GM04503 (cell line): ENCODE measurements around the gene TGIF1.
"Not testable (repeated sequence)": the region's sequence is repeated elsewhere in the genome, so short reads cannot be mapped to it uniquely, and the experiment has no call there.

Experiments used
- DNase-seq: peaks from one replicate; pipeline ENCODE4 v3.0.0-alpha.2; 2012; ENCODE audit warnings: low read depth

TGIF1 gene

DNA sequence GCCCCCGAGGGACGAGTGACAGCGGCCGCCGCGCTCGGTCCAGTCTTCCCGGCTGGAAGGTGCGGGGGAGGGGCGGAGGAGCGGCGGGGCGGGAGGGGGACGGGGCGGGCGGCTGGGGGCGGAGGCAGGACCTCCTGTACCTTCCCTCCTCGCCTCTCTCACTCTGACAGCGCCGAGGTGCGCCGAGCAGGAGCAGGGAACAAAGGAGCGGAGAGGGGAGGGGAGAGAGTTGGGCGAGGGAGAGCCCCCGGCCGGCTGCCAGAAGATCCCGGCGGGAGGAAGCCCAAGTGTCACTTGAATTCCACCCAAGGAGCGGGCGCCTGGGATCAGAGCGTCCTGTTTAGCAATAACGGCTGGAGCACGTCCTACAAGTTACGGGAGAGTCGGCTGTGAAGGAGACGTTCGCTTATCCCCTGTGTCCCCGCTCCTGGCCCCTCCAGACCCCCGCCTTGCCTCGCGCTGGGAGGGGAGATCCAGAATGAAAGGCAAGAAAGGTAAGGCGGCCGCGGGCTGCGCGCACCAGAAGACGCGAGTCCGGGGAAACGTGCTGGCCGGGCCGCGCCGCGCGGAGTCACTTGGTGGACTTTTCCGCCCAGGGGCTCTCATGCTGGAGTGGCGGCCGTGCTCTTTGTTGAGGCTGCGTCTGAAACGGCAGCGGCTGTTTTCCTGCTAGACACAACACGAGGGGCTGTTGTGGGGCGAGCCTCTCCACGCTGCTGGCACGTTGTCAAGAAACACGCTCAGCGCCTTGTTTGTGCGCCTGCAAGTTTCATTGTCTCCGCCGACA, at the start of gene TGIF1:
Gene TGIF1, plus strand, starts transcription at position 161 of the 787 bp plus-strand sequence. Its CDS starts 318 bp downstream, at position 479.
- DNase-seq = no peak

DNA sequence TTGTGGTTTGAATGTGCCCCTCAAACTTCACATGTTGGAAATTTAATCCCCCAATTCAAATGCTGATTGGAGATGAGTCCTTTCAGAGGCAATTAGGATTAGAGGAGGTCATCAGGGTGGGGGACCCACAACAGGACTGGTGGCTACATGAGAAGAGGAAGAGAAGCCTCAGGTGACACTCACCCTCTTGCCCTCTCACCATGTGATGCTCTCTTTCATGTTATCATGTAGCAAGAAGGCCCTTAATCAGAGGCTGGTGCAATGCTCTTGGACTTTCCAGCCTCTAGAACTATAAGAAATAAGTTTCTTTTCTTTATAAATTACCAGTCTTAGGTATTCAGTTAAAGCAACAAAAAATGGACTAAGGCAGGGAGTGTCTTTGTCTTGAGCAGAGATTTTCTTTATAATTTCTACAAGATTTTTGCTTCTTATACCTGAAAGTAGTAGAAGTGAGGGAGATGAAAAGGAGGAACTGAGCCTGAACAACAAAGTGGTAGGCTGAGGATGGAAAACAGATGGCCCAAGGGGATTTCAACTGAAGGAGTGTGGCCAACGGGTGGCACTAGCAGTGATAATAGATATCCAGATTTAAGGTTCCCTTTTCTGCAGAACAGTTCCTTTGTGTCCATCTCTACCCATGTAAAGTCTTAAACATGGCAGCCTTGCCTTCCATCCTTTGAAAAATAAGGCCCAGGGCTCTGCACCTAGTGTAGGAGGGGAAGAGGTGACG, 49.2 kb upstream of the TGIF1 start:
- DNase-seq = no peak

DNA sequence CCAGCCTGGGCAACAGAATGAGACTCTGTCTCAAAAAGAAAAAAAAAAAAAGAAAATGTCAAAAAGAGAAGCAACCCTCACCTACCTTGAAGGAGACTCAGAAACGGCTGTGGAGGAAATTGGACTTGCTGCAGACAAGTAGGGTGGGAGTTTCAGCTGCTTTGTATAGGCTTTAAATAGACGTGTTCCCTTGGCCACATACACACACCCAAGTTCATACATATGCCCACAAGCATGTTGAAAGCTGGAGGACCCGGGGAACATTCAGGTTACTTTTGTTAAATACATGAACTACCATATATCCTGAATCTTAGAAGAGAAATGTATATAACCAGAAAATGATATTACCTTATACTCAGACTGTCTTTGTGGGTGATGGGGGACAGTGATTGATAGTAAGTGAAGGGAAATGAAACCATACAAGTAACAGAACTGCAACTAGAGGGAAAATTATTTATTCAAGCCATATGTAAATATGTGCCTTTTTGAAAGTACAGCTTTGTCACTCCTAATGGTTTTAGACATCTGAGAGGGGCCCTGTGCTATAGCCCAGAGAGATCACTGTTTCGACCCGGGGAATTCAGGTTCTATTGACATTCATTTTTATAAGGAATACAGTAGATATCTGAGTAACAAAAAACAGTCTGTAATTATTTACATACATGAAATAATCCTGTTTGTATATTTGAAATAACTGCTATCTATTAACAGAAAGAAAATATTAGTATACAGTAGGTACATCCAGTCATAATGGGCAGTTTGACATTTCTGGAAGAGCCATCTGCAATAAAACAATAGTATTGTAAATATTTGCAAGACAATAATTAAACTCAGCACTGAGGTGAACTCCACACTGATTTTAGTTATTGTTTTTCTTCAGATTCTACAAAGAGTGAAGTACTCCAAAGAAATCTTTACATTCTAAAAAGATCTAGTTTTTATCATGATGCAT, 48.0 kb upstream of the TGIF1 start:
- DNase-seq = no peak

DNA sequence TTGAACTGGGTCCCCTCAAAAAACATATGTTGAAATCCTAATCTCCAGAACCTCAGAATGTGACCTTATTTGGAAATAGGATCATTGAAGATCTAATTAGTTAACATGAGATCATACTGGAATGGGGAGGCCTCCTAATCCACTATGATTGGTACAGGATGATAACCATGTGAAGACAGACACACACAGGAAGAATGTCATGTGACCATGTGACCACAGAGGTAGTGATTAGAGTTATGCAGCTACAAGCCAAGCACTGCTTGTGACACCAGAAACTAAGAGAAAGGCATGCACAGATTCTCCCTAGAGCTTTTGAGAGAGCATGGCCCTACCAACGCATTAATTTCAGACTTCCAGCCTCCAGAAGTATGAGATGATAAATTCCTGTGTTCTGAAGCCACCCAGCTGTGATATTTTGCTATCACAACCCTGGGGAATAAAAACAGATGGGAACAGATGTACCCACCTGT, 47.0 kb upstream of the TGIF1 start:
- DNase-seq = peak; percentile 4

DNA sequence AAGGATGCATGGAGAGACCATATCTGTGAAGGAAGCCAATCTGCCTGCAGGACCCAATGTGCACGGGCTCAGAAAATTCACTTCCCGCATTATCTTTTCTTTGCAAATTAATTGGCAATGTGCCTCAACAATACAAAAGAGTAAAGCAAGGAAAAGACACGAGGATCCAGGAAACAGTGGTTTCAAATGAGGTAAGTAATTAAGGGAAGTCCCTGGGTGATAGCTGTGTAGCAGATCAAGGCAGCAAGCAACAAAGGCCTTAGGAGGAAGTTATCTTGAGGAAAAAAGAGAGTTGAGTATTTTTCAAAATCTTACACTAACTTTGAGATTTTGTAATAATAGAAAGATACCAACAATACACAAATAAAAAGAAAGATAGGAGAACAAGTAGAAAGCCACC, 44.3 kb upstream of the TGIF1 start:
- DNase-seq = no peak

DNA sequence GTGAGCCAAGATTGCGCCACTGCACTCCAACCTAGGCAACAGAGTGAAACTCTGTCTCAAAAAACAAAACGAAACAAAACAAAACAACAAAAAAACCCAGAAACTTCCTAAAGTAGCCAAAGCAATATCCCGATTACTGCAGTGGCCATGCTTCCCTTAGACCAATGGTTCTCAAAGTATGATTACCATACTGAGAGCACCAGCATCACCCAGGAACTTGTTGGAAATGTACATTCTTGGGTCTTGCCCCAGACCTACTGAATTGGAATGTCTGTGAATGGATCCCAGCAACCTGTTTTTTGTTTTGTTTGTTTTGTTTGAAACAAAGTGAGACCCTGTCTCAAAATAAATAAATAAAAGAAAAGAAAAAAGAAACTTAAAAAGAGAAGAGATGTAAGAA, 41.9 kb upstream of the TGIF1 start:
- DNase-seq = no peak

DNA sequence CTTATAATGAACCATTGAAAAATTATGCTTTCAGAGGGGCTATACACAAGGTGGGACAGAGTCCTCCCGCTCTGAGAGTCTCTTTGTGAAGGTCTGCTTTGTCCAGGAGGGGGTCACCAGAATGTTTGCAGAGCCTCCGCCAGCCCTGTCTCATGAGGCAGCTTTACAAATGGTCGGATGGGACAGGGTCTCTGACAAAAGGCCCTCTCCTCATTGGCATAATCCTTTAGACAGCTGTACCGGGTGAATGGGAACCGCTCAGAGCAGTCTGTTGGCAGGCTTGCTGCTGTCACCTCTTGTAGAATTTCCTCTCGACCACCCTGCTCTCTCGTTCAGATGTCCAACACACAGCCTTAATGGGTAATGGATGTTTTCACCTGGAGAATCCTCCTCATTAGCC, 40.2 kb upstream of the TGIF1 start:
- DNase-seq = no peak

DNA sequence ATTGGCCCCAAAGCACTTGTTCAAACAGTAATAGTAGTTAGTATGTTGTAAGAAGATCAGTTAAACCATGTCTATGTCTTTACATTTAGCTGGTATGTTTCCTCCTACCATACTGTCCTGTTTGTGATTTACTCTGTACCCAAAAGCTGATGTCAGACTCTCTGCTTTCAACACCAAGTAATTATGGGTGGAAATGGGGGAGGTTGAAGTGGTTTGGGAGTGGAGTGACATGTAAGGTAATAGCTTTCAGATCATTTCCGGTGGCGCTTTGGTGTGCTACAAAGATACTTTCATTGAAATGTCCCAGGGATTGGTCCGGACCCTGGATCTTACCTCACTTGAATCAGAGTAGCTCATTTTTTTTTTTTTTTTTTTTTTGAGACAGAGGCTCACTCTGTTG, 39.7 kb upstream of the TGIF1 start:
- no peak for DNase-seq

DNA sequence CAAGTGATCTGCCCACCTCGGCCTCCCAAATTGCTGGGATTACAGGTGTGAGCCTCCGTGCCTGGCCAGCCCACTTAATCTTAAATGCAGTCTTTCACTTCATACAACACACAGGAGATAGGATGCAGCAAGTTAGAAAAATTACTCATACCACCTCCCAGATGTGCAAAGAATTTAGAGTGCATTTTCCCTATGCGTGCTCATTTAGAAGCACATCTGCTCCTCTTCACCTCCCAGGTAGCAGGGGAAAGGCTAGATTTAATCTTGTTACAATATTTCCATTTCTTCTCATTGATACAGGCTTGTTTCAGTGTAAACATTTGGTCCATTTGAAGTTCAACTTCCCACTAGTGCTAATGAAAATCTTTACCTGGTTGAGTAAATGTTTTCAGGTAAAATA, 39.1 kb upstream of the TGIF1 start:
- DNase-seq = not testable (repeated sequence)

DNA sequence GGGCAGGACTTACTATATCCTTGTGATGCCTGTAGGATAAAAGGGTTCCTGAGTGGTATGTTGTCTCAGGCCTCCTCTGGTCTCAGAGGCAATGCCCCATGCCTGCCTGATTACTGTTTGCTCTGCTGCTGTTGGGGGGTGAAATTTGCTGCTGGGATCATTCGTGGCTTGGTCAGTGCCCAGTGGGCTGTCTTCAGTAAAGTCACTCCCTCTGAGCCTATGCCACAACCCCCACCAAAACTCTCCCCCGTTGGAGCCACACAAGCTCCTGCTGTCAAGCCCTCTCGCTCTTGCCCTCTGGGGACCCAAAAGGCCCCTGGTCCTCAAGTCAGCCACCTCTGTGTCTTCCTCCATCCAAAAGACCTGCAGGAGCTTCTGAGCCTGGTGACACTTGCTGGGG, 38.6 kb upstream of the TGIF1 start:
- no peak for DNase-seq

DNA sequence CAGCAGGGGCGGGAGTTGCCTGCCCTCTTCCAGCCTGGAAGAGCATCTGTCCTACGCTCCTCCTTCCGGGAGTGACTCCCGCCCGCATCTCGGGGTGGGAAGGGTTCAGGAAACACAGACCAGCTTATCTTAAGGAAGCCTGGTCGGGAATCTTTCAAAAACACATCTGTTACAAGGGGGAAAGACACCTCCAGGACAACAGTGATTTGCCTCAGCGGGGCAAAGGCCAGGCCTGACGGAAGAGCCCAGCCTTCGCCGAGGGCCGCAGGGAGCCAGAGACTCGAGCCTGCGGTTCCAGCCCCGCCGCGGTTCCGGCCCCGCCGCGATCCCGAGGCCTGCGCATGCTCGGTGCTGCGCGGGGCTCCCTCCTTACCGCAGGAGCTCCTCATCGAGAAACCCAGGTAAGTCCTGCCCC, 38.1 kb upstream of the TGIF1 start:
- no peak for DNase-seq

DNA sequence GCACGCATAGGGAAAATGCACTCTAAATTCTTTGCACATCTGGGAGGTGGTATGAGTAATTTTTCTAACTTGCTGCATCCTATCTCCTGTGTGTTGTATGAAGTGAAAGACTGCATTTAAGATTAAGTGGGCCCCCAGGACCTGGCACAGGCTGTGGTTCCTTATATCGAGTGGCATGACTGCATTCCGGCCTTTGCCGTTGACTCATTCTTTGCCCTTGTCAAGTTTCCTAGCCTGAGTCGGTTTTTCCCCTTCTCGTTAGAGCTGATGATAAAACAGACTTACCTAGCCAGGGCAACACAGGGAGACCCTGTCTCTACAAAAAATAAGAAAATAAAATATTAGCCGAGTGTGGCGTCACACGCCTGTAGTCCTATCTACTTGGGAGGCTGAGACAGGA, 37.4 kb upstream of the TGIF1 start:
- DNase-seq = not testable (repeated sequence)

DNA sequence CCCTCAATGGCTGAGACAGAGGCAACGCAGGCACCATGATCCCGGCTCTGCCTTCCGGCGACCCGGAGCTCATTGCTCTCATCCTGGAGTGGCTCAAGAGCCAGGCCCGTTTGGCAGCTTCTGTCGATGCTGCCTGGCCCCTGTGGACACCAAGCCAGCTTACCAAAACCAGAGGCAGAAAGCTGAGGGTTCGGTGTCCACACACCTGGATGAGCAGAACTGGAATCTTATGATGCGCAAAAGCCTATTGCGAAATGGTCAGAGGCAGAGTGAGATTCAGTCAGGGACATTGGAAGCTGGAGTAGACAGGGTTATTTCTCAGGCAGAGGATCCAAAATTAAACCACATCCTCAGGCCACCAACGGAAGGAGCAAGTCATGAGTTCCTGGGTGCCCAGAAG, 34.9 kb upstream of the TGIF1 start:
- DNase-seq = no peak

DNA sequence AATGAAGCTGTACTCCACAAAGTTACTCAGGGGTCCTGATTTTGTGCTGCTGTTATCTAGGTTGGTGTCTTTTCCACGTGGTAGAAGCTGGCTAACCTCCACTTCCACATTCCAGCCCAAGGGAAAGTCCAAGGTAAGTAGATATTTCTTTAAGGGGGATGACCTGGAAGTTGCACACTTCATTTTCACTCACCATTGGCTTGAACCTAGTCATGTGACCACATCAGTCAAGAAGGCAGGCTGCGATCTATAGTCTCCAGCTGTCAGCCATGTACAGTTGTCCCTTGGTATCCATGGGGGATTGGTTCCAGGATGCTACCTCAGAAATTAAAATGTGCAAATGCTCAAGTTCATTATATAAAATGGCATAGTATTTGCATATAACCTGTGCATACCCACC, 31.9 kb upstream of the TGIF1 start:
- no peak for DNase-seq

DNA sequence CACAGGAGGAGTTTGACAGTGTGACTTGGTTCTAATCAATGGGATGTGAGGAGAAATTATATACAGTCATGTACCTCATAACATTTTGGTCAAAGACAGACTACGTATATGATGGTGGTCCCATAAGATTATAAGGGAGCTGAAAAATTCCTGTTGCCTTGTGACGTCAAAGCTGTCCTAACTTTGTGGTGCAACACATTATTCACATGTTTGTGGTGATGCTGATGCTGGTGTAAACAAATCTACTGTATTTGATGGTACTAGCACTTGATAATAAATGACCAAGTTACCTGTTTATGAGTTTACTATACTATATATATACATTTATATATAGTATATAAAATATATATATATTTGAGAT, 29.1 kb upstream of the TGIF1 start:
- no peak for DNase-seq

DNA sequence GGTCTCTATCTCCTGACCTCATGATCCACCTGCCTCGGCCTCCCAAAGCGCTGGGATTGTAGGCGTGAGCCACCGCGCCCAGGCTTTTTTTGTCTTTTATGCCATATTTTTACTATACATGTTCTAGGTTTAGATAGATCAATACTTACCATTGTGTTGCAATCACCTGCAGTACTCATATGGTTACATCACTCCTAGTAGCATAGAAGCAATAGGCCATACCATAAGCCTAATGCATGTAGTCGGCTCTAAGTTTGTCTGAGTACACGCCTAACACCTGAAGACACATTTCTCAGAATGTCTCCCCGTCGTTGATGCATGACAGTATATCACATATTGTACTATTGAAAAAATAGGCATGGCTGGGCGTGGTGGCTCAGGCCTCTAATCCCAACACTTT, 27.1 kb upstream of the TGIF1 start:
- no peak for DNase-seq

DNA sequence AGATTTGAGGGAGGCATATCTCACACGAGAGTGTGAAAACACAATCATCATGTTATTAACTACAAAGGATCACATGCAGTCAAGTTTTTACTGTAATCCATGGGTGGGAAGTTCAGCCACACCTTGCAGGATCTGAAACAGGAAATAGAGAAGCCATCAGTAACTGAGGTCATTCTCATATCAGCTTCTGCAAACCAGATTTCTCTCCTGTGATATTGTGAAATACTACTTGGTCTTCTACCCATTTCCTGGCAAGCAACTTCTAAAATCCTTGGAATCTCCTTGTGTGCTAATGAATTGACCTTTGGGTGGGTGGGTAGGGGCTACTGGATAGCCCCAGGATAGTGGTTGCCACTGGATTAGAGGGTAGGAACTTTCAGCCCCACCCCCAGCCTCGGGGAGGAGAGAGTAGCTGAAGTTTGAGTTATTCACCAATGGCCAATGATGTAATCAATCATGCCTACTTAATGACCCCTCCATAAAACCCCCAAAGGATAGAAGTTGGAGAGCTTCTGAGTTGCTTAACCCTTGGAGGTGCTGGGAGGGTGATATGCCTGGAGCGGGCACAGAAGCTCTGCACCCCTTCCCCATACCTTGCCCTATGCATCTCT, 25.6 kb upstream of the TGIF1 start:
- no peak for DNase-seq

DNA sequence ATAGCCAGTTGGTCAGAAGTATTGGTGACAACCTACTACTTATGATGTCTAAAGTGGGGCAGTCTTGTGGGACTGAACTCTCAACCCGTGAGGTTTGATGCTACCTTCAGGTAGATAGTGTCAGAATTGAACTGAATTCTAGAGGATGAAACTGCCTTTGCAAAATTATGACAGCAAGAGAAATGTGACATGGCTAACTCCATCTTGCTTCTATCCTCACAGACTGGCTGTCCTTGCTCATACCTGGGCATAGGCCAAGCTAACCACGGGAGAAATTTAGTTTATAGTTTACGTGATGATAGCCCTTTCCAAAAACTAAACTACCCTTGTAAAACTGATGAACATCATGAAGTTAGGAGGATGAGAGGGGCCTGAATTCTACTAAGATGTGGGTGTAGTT, 24.9 kb upstream of the TGIF1 start:
- no peak for DNase-seq

DNA sequence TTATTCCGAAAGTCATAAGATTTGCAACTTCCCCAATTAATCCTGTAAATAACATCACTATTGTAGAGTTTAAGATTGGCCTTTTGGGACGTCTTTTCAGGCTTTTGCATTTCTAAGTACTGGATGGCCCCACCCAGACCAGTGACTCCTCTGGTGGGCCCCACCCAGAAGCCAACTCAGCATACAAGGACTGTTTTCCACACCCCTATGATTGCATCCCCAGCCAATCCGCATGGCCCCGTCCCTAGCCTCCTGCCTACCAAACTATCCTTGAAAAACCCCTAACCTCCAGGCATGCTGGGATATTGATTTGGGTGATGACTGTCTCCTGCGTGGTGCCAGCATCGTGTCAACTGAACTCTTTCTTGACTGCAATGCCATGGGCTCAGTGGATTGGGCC, 24.5 kb upstream of the TGIF1 start:
- DNase-seq = no peak

DNA sequence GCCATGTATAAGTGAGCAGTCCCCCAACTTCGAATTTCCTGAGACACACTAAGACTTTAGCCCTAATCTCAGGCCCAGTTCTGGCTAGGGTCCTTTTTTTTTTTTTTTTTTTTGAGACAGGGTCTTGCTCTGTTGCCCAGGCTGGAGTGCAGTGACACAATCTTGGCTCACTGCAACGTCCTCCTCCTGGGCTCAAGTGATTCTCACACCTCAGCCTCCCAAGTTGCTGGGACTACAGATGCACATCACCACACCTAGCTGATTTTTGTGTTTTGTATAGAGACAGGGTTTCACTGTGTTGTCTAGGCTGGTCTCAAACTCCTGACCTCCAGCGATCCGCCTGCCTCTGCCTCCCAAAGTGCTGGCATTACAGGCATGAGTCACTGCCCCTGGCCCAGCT, 23.9 kb upstream of the TGIF1 start:
- DNase-seq = no peak

DNA sequence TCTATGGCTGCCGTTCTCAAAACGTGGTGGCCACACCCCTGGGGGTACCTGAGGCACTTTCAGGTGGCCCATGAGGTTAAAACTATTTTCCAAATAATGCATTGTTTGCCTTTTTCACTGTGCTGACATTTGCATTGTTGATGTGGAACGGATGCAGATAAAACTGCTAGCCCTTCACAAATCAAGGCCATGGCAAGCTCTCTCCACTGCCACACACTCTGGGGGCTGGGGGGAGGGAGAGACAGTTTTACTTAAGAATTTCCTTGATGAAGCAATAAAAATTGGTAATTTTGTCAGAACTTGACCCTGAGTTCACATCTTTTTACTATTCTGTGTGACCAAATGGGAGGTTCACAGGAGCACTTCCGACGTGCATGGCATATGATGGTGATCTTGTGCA, 22.0 kb upstream of the TGIF1 start:
- no peak for DNase-seq

DNA sequence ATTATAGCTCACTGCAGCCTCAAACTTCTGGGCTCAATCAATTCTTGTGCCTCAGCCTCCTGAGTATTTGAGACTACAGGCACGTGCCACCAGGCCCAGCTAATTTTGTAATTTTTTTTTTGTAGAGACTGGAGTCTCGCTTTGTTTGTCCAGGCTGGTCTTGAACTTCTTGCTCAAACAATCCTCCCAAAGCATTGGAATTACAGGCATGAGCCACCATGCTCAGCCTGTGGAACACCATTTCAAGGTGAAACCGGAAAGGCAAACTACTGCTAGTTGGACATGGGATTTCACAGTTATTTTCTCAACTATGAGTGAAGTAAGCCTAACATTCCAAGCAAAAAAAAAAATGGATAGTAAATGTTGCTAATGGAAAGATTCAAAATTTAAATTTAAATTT, 20.9 kb upstream of the TGIF1 start:
- no peak for DNase-seq
